HEK293 (cell line): ENCODE measurements around the gene EOMES.

Experiments
- GLIS1 ChIP-seq: fragments of 450-650 bp; formaldehyde crosslinking; IDR thresholded peaks from 2 replicates; pipeline ENCODE4 v1.5.1; 2016; ENCODE audit warnings: missing biosample characterization, missing genetic modification characterization
- REPIN1 ChIP-seq: fragments of 450-650 bp; formaldehyde crosslinking; IDR thresholded peaks from 2 replicates; pipeline ENCODE4 v1.5.1; 2017; ENCODE audit warnings: missing biosample characterization, missing genetic modification characterization, low read depth
- SETDB1 ChIP-seq: IDR thresholded peaks from one replicate; pipeline ENCODE4 v1.6.1; 2017; ENCODE audit warnings: mild to moderate bottlenecking, low read length, moderate library complexity, mixed read lengths; ENCODE audit not compliant: insufficient read length
- ZBTB17 ChIP-seq: fragments of 450-650 bp; formaldehyde crosslinking; IDR thresholded peaks from 2 replicates; pipeline ENCODE4 v1.5.1; 2016; ENCODE audit warnings: missing biosample characterization, missing genetic modification characterization
- ZBTB20 ChIP-seq: fragments of 450-650 bp; formaldehyde crosslinking; IDR thresholded peaks from 2 replicates; pipeline ENCODE4 v1.5.1; 2016; ENCODE audit warnings: missing biosample characterization, missing genetic modification characterization
- ZBTB48 ChIP-seq: fragments of 450-650 bp; formaldehyde crosslinking; IDR thresholded peaks from 2 replicates; pipeline ENCODE4 v1.5.1; 2016; ENCODE audit warnings: missing biosample characterization, missing genetic modification characterization
- ZBTB8A ChIP-seq: fragments of 450-650 bp; formaldehyde crosslinking; IDR thresholded peaks from 2 replicates; pipeline ENCODE4 v1.5.1; 2016; ENCODE audit warnings: missing biosample characterization, missing genetic modification characterization
- ZFHX2 ChIP-seq: fragments of 450-650 bp; formaldehyde crosslinking; conservative IDR thresholded peaks from 2 replicates; pipeline ENCODE4 v1.5.1; 2016; ENCODE audit warnings: missing biosample characterization, missing genetic modification characterization
- ZFP69B ChIP-seq: fragments of 450-650 bp; formaldehyde crosslinking; IDR thresholded peaks from 2 replicates; pipeline ENCODE4 v1.5.1; 2016; ENCODE audit warnings: missing biosample characterization, missing genetic modification characterization
- ZIC2 ChIP-seq: fragments of 450-650 bp; formaldehyde crosslinking; IDR thresholded peaks from 2 replicates; pipeline ENCODE4 v1.5.1; 2016; ENCODE audit warnings: missing biosample characterization, missing genetic modification characterization
- ZNF155 ChIP-seq: fragments of 450-650 bp; formaldehyde crosslinking; IDR thresholded peaks from 2 replicates; pipeline ENCODE4 v1.5.1; 2016; ENCODE audit warnings: missing biosample characterization, missing genetic modification characterization
- ZNF16 ChIP-seq: fragments of 450-650 bp; formaldehyde crosslinking; IDR thresholded peaks from 2 replicates; pipeline ENCODE4 v1.5.1; 2016; ENCODE audit warnings: low read depth, missing biosample characterization, missing genetic modification characterization
- ZNF169 ChIP-seq: fragments of 450-650 bp; formaldehyde crosslinking; IDR thresholded peaks from 2 replicates; pipeline ENCODE4 v1.5.1; 2016; ENCODE audit warnings: missing biosample characterization, missing genetic modification characterization
- ZNF202 ChIP-seq: fragments of 450-650 bp; formaldehyde crosslinking; IDR thresholded peaks from 2 replicates; pipeline ENCODE4 v1.5.1; 2016; ENCODE audit warnings: missing biosample characterization, missing genetic modification characterization, borderline replicate concordance
- ZNF211 ChIP-seq: fragments of 450-650 bp; formaldehyde crosslinking; IDR thresholded peaks from 2 replicates; pipeline ENCODE4 v1.5.1; 2016; ENCODE audit warnings: low read depth, missing biosample characterization, missing genetic modification characterization
- ZNF214 ChIP-seq: fragments of 450-650 bp; formaldehyde crosslinking; IDR thresholded peaks from 2 replicates; pipeline ENCODE4 v1.5.1; 2017; ENCODE audit warnings: missing biosample characterization, mild to moderate bottlenecking, missing genetic modification characterization, borderline replicate concordance
- ZNF24 ChIP-seq: fragments of 450-650 bp; formaldehyde crosslinking; IDR thresholded peaks from 2 replicates; pipeline ENCODE4 v1.5.1; 2016; ENCODE audit warnings: missing biosample characterization, missing genetic modification characterization
- ZNF37A ChIP-seq: fragments of 450-650 bp; IDR thresholded peaks from 2 replicates; pipeline ENCODE4 v1.5.1; 2018; ENCODE audit warnings: missing biosample characterization, missing genetic modification characterization
- ZNF394 ChIP-seq: fragments of 450-650 bp; formaldehyde crosslinking; IDR thresholded peaks from 2 replicates; pipeline ENCODE4 v1.5.1; 2016; ENCODE audit warnings: missing biosample characterization, missing genetic modification characterization, mild to moderate bottlenecking, moderate library complexity, borderline replicate concordance
- ZNF596 ChIP-seq: fragments of 450-650 bp; IDR thresholded peaks from 2 replicates; pipeline ENCODE4 v1.5.0; 2018; ENCODE audit warnings: missing biosample characterization, mild to moderate bottlenecking, missing genetic modification characterization, moderate library complexity
- ZNF626 ChIP-seq: fragments of 450-650 bp; sonication (Bioruptor Pico); formaldehyde crosslinking; IDR thresholded peaks from 2 replicates; pipeline ENCODE4 v1.5.1; 2018; ENCODE audit warnings: missing biosample characterization, missing genetic modification characterization, inconsistent platforms
- ZNF830 ChIP-seq: fragments of 450-650 bp; IDR thresholded peaks from 2 replicates; pipeline ENCODE4 v1.5.0; 2018; ENCODE audit warnings: missing biosample characterization, missing genetic modification characterization, low read depth, mild to moderate bottlenecking, moderate library complexity
- TF ChIP-seq, protein P1 (sequence below): fragments of 450-650 bp; formaldehyde crosslinking; IDR thresholded peaks from 2 replicates; pipeline ENCODE4 v1.5.1; 2016; ENCODE audit warnings: missing biosample characterization, missing genetic modification characterization, borderline replicate concordance
- TF ChIP-seq, protein P2 (sequence below): fragments of 450-650 bp; formaldehyde crosslinking; IDR thresholded peaks from 2 replicates; pipeline ENCODE4 v1.5.1; 2017; ENCODE audit warnings: missing biosample characterization, missing genetic modification characterization
- TF ChIP-seq, protein P3 (sequence below): fragments of 450-650 bp; formaldehyde crosslinking; IDR thresholded peaks from 2 replicates; pipeline ENCODE4 v1.5.1; 2016; ENCODE audit warnings: missing biosample characterization, missing genetic modification characterization
- TF ChIP-seq, protein P4 (sequence below): fragments of 450-650 bp; formaldehyde crosslinking; IDR thresholded peaks from 2 replicates; pipeline ENCODE4 v1.5.1; 2017; ENCODE audit warnings: missing biosample characterization, missing genetic modification characterization
- TF ChIP-seq, protein P5 (sequence below): fragments of 450-650 bp; formaldehyde crosslinking; IDR thresholded peaks from 2 replicates; pipeline ENCODE4 v1.5.1; 2016; ENCODE audit warnings: missing biosample characterization, missing genetic modification characterization, low read depth

EOMES gene

DNA sequence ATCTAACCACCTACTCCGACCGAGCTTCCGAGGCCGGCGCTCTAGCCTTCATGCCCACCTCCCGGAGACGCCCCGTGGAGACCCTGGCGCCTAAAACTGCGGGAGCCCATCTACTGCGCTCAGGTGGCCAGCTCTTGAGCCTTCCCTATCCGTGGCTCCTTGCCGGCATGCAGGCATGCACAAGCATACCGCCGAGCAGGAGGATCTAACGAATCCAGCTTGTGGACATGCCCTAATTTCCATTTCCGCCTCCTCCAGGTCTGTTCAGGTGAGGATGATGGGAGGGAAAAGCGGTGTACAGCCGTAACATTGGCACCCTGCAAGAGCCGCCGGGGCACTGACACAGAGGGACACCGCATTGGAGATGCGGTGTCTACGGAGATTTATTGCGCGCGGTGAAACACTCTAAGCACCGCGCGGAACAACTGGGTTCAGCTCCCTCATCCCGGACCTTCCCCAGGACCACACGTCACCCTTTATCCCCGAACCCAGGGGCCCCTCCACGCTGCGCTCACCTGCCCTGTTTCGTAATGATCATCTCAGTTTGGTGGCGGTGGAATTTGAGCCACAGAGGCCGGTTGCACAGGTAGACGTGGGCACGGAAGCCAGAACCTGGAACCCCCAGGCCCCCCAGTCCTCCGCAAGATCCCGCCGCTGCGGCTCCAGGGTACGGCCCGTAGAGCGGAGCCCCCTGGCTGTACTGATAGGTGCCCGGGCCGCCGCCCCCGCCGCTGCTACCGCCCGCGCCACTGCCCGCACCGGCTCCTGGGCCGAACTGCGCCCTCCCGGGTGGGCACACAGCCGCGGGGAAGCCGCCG, 1.0 kb downstream of the EOMES start (continued):
- peak; percentile 70 for TF ChIP-seq ZBTB8A (tag by site-specific recombination)
- no peak for TF ChIP-seq SETDB1
- TF ChIP-seq ZIC2 = peak; percentile 76
- no peak for TF ChIP-seq ZNF24 (tag by site-specific recombination)
- TF ChIP-seq ZNF214 (tag by site-specific recombination) = no peak
- TF ChIP-seq, protein P1, sequence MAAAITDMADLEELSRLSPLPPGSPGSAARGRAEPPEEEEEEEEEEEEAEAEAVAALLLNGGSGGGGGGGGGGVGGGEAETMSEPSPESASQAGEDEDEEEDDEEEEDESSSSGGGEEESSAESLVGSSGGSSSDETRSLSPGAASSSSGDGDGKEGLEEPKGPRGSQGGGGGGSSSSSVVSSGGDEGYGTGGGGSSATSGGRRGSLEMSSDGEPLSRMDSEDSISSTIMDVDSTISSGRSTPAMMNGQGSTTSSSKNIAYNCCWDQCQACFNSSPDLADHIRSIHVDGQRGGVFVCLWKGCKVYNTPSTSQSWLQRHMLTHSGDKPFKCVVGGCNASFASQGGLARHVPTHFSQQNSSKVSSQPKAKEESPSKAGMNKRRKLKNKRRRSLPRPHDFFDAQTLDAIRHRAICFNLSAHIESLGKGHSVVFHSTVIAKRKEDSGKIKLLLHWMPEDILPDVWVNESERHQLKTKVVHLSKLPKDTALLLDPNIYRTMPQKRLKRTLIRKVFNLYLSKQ (tag by site-specific recombination) = no peak
- TF ChIP-seq ZNF155 (tag by site-specific recombination) = no peak
- TF ChIP-seq, protein P2, sequence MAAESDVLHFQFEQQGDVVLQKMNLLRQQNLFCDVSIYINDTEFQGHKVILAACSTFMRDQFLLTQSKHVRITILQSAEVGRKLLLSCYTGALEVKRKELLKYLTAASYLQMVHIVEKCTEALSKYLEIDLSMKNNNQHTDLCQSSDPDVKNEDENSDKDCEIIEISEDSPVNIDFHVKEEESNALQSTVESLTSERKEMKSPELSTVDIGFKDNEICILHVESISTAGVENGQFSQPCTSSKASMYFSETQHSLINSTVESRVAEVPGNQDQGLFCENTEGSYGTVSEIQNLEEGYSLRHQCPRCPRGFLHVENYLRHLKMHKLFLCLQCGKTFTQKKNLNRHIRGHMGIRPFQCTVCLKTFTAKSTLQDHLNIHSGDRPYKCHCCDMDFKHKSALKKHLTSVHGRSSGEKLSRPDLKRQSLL (tag by site-specific recombination) = no peak
- TF ChIP-seq ZNF211 (tag by site-specific recombination) = no peak
- no peak for TF ChIP-seq ZNF16 (tag by site-specific recombination)
- TF ChIP-seq ZNF169 (tag by site-specific recombination) = no peak
- TF ChIP-seq ZNF37A (tag by site-specific recombination) = no peak
- TF ChIP-seq ZNF202 (tag by site-specific recombination) = no peak
- peak; percentile 88 for TF ChIP-seq ZBTB20 (tag by site-specific recombination)
- no peak for TF ChIP-seq ZNF596 (tag by site-specific recombination)
- TF ChIP-seq, protein P3, sequence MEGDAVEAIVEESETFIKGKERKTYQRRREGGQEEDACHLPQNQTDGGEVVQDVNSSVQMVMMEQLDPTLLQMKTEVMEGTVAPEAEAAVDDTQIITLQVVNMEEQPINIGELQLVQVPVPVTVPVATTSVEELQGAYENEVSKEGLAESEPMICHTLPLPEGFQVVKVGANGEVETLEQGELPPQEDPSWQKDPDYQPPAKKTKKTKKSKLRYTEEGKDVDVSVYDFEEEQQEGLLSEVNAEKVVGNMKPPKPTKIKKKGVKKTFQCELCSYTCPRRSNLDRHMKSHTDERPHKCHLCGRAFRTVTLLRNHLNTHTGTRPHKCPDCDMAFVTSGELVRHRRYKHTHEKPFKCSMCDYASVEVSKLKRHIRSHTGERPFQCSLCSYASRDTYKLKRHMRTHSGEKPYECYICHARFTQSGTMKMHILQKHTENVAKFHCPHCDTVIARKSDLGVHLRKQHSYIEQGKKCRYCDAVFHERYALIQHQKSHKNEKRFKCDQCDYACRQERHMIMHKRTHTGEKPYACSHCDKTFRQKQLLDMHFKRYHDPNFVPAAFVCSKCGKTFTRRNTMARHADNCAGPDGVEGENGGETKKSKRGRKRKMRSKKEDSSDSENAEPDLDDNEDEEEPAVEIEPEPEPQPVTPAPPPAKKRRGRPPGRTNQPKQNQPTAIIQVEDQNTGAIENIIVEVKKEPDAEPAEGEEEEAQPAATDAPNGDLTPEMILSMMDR = no peak
- TF ChIP-seq, protein P4, sequence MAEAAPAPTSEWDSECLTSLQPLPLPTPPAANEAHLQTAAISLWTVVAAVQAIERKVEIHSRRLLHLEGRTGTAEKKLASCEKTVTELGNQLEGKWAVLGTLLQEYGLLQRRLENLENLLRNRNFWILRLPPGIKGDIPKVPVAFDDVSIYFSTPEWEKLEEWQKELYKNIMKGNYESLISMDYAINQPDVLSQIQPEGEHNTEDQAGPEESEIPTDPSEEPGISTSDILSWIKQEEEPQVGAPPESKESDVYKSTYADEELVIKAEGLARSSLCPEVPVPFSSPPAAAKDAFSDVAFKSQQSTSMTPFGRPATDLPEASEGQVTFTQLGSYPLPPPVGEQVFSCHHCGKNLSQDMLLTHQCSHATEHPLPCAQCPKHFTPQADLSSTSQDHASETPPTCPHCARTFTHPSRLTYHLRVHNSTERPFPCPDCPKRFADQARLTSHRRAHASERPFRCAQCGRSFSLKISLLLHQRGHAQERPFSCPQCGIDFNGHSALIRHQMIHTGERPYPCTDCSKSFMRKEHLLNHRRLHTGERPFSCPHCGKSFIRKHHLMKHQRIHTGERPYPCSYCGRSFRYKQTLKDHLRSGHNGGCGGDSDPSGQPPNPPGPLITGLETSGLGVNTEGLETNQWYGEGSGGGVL (tag by site-specific recombination) = peak; percentile 59; the same call in 1 of the 2 replicates
- no peak for TF ChIP-seq ZNF394 (tag by site-specific recombination)
- 0 out of 2 replicates have a peak, but pooled peaks have one; percentile 33 for TF ChIP-seq ZBTB48 (tag by site-specific recombination)
- no peak for TF ChIP-seq GLIS1 (tag by site-specific recombination)
- TF ChIP-seq REPIN1 (tag by site-specific recombination) = no peak
- TF ChIP-seq, protein P5, sequence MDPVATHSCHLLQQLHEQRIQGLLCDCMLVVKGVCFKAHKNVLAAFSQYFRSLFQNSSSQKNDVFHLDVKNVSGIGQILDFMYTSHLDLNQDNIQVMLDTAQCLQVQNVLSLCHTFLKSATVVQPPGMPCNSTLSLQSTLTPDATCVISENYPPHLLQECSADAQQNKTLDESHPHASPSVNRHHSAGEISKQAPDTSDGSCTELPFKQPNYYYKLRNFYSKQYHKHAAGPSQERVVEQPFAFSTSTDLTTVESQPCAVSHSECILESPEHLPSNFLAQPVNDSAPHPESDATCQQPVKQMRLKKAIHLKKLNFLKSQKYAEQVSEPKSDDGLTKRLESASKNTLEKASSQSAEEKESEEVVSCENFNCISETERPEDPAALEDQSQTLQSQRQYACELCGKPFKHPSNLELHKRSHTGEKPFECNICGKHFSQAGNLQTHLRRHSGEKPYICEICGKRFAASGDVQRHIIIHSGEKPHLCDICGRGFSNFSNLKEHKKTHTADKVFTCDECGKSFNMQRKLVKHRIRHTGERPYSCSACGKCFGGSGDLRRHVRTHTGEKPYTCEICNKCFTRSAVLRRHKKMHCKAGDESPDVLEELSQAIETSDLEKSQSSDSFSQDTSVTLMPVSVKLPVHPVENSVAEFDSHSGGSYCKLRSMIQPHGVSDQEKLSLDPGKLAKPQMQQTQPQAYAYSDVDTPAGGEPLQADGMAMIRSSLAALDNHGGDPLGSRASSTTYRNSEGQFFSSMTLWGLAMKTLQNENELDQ (tag by site-specific recombination) = no peak
- TF ChIP-seq ZBTB17 (tag by site-specific recombination) = peak; percentile 82; the same call in 1 of the 2 replicates
- no peak for TF ChIP-seq ZNF830
- no peak for TF ChIP-seq ZNF626 (tag by site-specific recombination)
- peak; percentile 51 for TF ChIP-seq ZFHX2 (tag by site-specific recombination)
- no peak for TF ChIP-seq ZFP69B (tag by site-specific recombination)
